Fibroblast of lung (primary cell): ENCODE data around the gene DCAF11. TPM values are rescaled to one million over a fixed set of nuclear protein-coding genes. Genes with fewer than 3 reads are reported as not detected.

Source experiments
- DNase-seq, 2 donors: peaks; one replicate each; pipeline versions ENCODE4 v3.0.0 to v3.0.0-alpha.2; 2010; ENCODE audit warnings: low read depth in 2 of 2
- H2AFZ ChIP-seq: 2 replicates; pipeline ENCODE4 v1.5.1; 2012; ENCODE audit warnings: low read length, control low read depth, inconsistent platforms
- H3K27ac ChIP-seq: 2 replicates; pipeline ENCODE4 v1.5.1; 2011; ENCODE audit warnings: low read length, control low read depth; ENCODE audit not compliant: insufficient read depth
- H3K27me3 ChIP-seq: 2 replicates; pipeline ENCODE4 v1.5.1; 2011; ENCODE audit warnings: mild to moderate bottlenecking, low read length; ENCODE audit not compliant: control insufficient read depth, insufficient read depth
- H3K36me3 ChIP-seq: 2 replicates; pipeline ENCODE4 v1.5.1; 2011; ENCODE audit warnings: low read length; ENCODE audit not compliant: control insufficient read depth, insufficient read depth
- H3K4me1 ChIP-seq: 2 replicates; pipeline ENCODE4 v1.5.1; 2011; ENCODE audit warnings: low read length; ENCODE audit not compliant: control insufficient read depth, insufficient read depth; ENCODE audit errors: extremely low read depth
- H3K4me2 ChIP-seq: 2 replicates; pipeline ENCODE4 v1.5.1; 2011; ENCODE audit warnings: low read length, control low read depth; ENCODE audit not compliant: insufficient read depth; ENCODE audit errors: extremely low read depth
- H3K4me3 ChIP-seq, 4 experiments: fragments of 200-600 bp in 1 of 4; sonication (generic) in 1 of 4; replicated peaks in 1 of 4; 2 replicates each; pipeline ENCODE4 v1.5.1; 2011 to 2016; ENCODE audit warnings: low read length in 4 of 4, low read depth in 3 of 4, mild to moderate bottlenecking in 3 of 4, control low read depth in 2 of 4, inconsistent platforms in 1 of 4, mixed read lengths in 1 of 4; ENCODE audit not compliant: insufficient read depth in 1 of 4; ENCODE audit errors: control extremely low read depth in 1 of 4
- H3K79me2 ChIP-seq: 2 replicates; pipeline ENCODE4 v1.5.1; 2012; ENCODE audit warnings: mild to moderate bottlenecking, low read length, inconsistent platforms; ENCODE audit not compliant: control insufficient read depth, insufficient read depth
- H3K9ac ChIP-seq: 2 replicates; pipeline ENCODE4 v1.5.1; 2011; ENCODE audit warnings: mild to moderate bottlenecking, low read length, control low read depth; ENCODE audit not compliant: insufficient read depth
- H3K9me3 ChIP-seq: 2 replicates; pipeline ENCODE4 v1.5.1; 2012; ENCODE audit warnings: low read depth, low read length; ENCODE audit not compliant: control insufficient read depth, insufficient read depth
- H4K20me1 ChIP-seq: 2 replicates; pipeline ENCODE4 v1.5.1; 2011; ENCODE audit warnings: low read length; ENCODE audit not compliant: control insufficient read depth, insufficient read depth; ENCODE audit errors: extremely low read depth
- CTCF ChIP-seq, 2 donors: IDR thresholded peaks in 1 of 2; conservative IDR thresholded peaks in 1 of 2; 1 replicate in 1 of 2; 2 replicates in 1 of 2; pipeline ENCODE4 v1.5.1; 2011 to 2012; ENCODE audit warnings: low read length in 2 of 2, control low read depth in 1 of 2, inconsistent platforms in 1 of 2, low read depth in 1 of 2, mild to moderate bottlenecking in 1 of 2
- EZH2 ChIP-seq: IDR thresholded peaks from 2 replicates; pipeline ENCODE4 v1.5.1; 2012; ENCODE audit warnings: low read length, control low read depth, mild to moderate bottlenecking; ENCODE audit errors: missing control alignments
- polyA plus RNA-seq, 2 donors: library from polyadenylated mRNA; depleted of rRNA in 1 of 2; stranded (reverse) in 1 of 2; unstranded in 1 of 2; fragments of >200 nt; gene quantifications; 2 replicates each; pipeline ENCODE4 v1.2.1, GENCODE V29; 2011 to 2012; ENCODE audit warnings: missing spikeins in 1 of 2
- total RNA-seq: library from RNA; depleted of rRNA; stranded (reverse); fragments of >200 nt; gene quantifications from 2 replicates; pipeline ENCODE4 v1.2.1, GENCODE V29; 2014

The DCAF11 gene
- total and polyA plus RNA-seq, 2 donors (not counting 1 experiment from before 2014, with no cell fraction given) = 18.4 to 68.0 TPM

DNA sequence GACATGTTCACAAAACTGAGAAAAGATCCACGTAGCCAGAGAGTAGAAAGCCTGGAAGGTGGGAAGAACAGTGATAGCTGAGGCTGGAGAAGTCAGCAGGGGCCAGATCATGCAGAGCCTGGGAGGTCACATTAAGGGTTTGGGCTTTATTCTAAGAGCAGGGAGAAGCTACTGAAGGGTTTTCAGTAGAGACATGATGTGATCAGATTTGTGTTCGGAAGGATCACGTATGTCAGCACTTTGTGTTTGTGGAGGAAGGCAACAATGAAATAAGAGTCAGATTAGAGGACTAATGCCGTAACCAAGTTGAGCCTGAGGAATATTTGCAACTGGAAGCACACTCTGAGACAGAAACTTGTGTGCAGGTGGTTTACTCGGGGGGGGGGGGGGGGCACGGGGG, 24.7 kb upstream of the DCAF11 start:
- H3K79me2 ChIP-seq = no peaks in the 10 kb centered on the region
- H3K4me3 ChIP-seq = no peak overlapping the region
- no peaks in the 10 kb centered on the region for H3K9me3 ChIP-seq
- no peak overlapping the region for H2AFZ ChIP-seq
- no peaks in the 10 kb centered on the region for H3K27me3 ChIP-seq
- H4K20me1 ChIP-seq = no peaks in the 10 kb centered on the region
- no peaks in the 10 kb centered on the region for H3K36me3 ChIP-seq
- no peak for TF ChIP-seq EZH2
- no peak for TF ChIP-seq CTCF (conservative IDR thresholded peaks at IDR 0.05 in 1 of 2, IDR thresholded peaks at IDR 0.05 in 1 of 2; ENCODE audit: low read depth in 1 of 2, low read length in 2 of 2)
- no peaks in the 10 kb centered on the region for H3K4me1 ChIP-seq
- no peak overlapping the region for H3K4me2 ChIP-seq
- H3K27ac ChIP-seq = no peak overlapping the region
- no peak overlapping the region for H3K9ac ChIP-seq
- DNase-seq = no peak

DNA sequence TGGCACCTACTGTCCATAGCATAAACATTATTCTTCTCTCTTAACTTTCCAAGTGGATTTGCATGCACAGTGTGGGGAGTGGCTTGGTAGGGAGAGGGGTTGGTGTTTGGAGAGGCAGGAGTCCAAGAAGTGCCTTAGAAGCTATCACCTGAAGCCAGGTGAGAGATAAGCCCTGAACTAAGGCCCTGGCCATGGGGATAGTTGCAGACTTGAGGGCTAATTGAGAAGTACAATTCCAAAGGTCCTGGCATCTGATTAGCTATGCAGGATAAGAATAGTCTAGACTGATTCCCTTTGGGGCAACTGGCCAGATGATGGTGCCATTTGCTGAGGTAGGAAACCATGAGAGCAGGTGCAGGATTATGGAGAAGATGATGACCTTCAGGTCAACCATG, 22.5 kb upstream of the DCAF11 start:
- H3K9me3 ChIP-seq = no peaks in the 10 kb centered on the region
- H3K4me2 ChIP-seq = no peak overlapping the region
- H3K27me3 ChIP-seq = no peaks in the 10 kb centered on the region
- no peak overlapping the region for H3K27ac ChIP-seq
- no peak overlapping the region for H3K9ac ChIP-seq
- no peaks in the 10 kb centered on the region for H4K20me1 ChIP-seq
- H3K4me3 ChIP-seq = no peak overlapping the region
- peaks cover 2% of the 10 kb centered on the region for H3K4me1 ChIP-seq
- no peaks in the 10 kb centered on the region for H3K36me3 ChIP-seq
- H3K79me2 ChIP-seq = no peaks in the 10 kb centered on the region
- H2AFZ ChIP-seq = no peak overlapping the region
- DNase-seq = no peak
- TF ChIP-seq CTCF (conservative IDR thresholded peaks at IDR 0.05 in 1 of 2, IDR thresholded peaks at IDR 0.05 in 1 of 2; ENCODE audit: low read depth in 1 of 2, low read length in 2 of 2) = no peak
- TF ChIP-seq EZH2 = no peak

GRCh38 chr14:24092505-24093206, 21.9 kb upstream of the DCAF11 start:
- no peak for DNase-seq
- H3K79me2 ChIP-seq = no peaks in the 10 kb centered on the region

More at GRCh38 chr14:24092505-24093206, 21.9 kb upstream of the DCAF11 start:
- no peak overlapping the region for H3K27ac ChIP-seq
- H3K36me3 ChIP-seq = no peaks in the 10 kb centered on the region
- H3K4me2 ChIP-seq = no peak overlapping the region
- H3K9ac ChIP-seq = no peak overlapping the region
- H3K27me3 ChIP-seq = no peaks in the 10 kb centered on the region
- no peaks in the 10 kb centered on the region for H3K9me3 ChIP-seq
- H4K20me1 ChIP-seq = no peaks in the 10 kb centered on the region
- TF ChIP-seq CTCF (conservative IDR thresholded peaks at IDR 0.05 in 1 of 2, IDR thresholded peaks at IDR 0.05 in 1 of 2; ENCODE audit: low read depth in 1 of 2, low read length in 2 of 2) (no peak), EZH2 (no peak)
- no peak overlapping the region for H3K4me3 ChIP-seq
- peaks cover 2% of the 10 kb centered on the region for H3K4me1 ChIP-seq
- no peak overlapping the region for H2AFZ ChIP-seq
